Measurements from ENCODE around the gene TANGO6. TPM values are rescaled to one million over a fixed set of nuclear protein-coding genes. Genes with fewer than 3 reads are reported as not detected.
"Not testable (repeated sequence)": the region's sequence is repeated elsewhere in the genome, so short reads cannot be mapped to it uniquely, and the experiment has no call there.

The TANGO6 gene
- polyA plus RNA-seq, 1 donor (not counting 4 experiments of a cell fraction or from before 2014, with no cell fraction given) = 13.1 TPM

DNA sequence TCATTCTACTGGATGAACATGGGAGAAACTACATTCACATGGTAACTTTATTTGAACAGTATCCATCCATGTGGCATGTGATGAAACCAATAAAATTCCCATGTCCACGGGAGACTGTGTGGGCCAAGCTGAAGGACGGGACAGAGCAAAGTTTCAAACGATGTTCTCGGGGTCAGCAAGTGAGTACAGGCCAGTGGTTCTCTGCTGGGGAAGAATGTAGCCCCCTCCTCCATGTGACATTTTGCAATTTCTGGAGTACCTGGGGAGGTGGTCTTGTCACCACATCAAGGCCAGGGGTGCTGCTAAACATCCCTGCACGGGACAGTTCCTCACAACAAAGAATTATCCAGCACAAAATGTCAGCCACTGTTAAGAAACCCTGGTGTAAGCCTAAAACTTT lies 7.4 kb upstream of the TANGO6 start:
- FAIRE-seq = no peak

DNA sequence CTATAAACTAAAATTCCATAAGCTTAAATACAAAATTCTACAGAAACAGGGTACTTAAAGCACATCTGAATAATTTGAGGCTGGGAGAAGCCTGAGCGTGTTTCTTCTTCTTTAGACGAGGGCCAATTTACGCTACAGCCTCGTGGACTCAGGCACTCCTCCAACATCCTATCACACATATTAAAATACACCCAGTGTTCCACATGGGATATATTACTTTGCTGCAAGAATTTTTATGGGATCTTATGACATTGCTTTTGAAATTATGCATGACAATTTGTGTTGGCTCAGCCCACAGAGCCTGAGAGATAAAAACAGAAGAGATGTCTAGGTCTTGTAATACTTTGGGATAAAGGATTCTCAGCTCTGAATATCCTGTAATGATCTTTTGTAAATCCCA lies 3.5 kb upstream of the TANGO6 start:
- no peak for DNase-seq (ENCODE audit: low read depth, low spot score)
- dilution Hi-C loops (cut with MboI; ENCODE audit: extremely low pct_ligation_motif_present, low sequenced_read_pairs) = no loop called here
- TF ChIP-seq, protein P1, sequence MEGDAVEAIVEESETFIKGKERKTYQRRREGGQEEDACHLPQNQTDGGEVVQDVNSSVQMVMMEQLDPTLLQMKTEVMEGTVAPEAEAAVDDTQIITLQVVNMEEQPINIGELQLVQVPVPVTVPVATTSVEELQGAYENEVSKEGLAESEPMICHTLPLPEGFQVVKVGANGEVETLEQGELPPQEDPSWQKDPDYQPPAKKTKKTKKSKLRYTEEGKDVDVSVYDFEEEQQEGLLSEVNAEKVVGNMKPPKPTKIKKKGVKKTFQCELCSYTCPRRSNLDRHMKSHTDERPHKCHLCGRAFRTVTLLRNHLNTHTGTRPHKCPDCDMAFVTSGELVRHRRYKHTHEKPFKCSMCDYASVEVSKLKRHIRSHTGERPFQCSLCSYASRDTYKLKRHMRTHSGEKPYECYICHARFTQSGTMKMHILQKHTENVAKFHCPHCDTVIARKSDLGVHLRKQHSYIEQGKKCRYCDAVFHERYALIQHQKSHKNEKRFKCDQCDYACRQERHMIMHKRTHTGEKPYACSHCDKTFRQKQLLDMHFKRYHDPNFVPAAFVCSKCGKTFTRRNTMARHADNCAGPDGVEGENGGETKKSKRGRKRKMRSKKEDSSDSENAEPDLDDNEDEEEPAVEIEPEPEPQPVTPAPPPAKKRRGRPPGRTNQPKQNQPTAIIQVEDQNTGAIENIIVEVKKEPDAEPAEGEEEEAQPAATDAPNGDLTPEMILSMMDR (optimal IDR thresholded peaks at IDR 0.05 in 1 of 3, IDR thresholded peaks at IDR 0.05 in 1 of 3, conservative IDR thresholded peaks at IDR 0.05 in 1 of 3; ENCODE audit: extremely low read depth in 1 of 3, insufficient read depth in 2 of 3, low read length in 3 of 3) = no peak
- no peak for TF ChIP-seq EZH2 (IDR thresholded peaks at IDR 0.05; ENCODE audit: low read length)

More for the DNA sequence above, 7.4 kb upstream of the TANGO6 start:
- no peak overlapping the region for H3K27ac ChIP-seq (ENCODE audit: control insufficient read depth, insufficient read depth, low read length)
- TF ChIP-seq EZH2 (IDR thresholded peaks at IDR 0.05; ENCODE audit: low read length) = no peak
- TF ChIP-seq, protein P1 (optimal IDR thresholded peaks at IDR 0.05 in 1 of 3, IDR thresholded peaks at IDR 0.05 in 1 of 3, conservative IDR thresholded peaks at IDR 0.05 in 1 of 3; ENCODE audit: extremely low read depth in 1 of 3, insufficient read depth in 2 of 3, low read length in 3 of 3) = no peak
- no peaks in the 10 kb centered on the region for H3K4me1 ChIP-seq (ENCODE audit: control insufficient read depth, extremely low read depth, insufficient read depth, low read length)
- H3K9me1 ChIP-seq (ENCODE audit: control insufficient read depth, extremely low read depth, insufficient read depth, low read length) = no peaks in the 10 kb centered on the region
- no peaks in the 10 kb centered on the region for H3K27me3 ChIP-seq (ENCODE audit: control insufficient read depth, extremely low read depth, insufficient read depth, low read length)
- DNase-seq (ENCODE audit: low read depth, low spot score) = no peak
- H3K79me2 ChIP-seq (ENCODE audit: control insufficient read depth, insufficient read depth, low read length) = no peaks in the 10 kb centered on the region
- no peak overlapping the region for H3K4me2 ChIP-seq (ENCODE audit: control insufficient read depth, extremely low read depth, insufficient read depth, low read depth, low read length)
- H4K20me1 ChIP-seq (ENCODE audit: control insufficient read depth, extremely low read depth, insufficient read depth, low read length) = no peaks in the 10 kb centered on the region
- no peaks in the 10 kb centered on the region for H3K9me3 ChIP-seq (ENCODE audit: control insufficient read depth, low read depth, low read length)
- dilution Hi-C loops (cut with MboI; ENCODE audit: extremely low pct_ligation_motif_present, low sequenced_read_pairs) = no loop called here
- peaks cover 22 to 24% of the 10 kb centered on the region in 2 experiments for H3K36me3 ChIP-seq (ENCODE audit: control insufficient read depth in 2 of 2, extremely low read depth in 1 of 2, insufficient read depth in 2 of 2, low read length in 2 of 2)
- no peak overlapping the region for H3K4me3 ChIP-seq (ENCODE audit: control insufficient read depth in 2 of 3, extremely low read depth in 1 of 3, insufficient read depth in 2 of 3, low read depth in 1 of 3, low read length in 3 of 3)
- H3K9ac ChIP-seq (ENCODE audit: control insufficient read depth, extremely low read depth, insufficient read depth, low read length) = no peak overlapping the region
- no peak overlapping the region for H2AFZ ChIP-seq (ENCODE audit: control insufficient read depth, low read length)

DNA sequence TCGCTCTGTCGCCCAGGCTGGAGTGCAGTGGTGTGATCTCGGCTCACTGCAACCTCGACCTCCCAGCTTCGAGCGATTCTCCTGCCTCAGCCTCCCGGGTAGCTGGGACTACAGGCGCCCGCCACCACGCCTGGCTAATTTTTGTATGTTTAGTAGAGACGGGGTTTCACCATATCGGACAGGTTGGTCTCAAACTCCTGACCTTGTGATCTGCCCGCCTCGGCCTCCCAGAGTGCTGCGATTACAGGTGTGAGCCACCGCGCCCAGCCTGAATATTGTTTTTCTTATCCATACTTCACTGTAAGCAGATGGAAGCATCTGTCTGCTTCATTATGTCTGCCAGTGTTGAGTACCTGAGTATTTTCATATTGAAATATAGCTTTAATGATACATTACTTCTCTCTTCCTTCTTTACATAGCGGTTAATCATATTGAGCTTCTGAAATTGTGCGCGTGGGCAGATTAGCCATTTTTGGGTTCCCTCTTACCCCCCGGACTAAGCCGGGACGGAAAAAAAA lies 308 bp upstream of the TANGO6 start:
- H3K9me3 ChIP-seq (ENCODE audit: control insufficient read depth, low read depth, low read length); H3K27me3 ChIP-seq (ENCODE audit: control insufficient read depth, extremely low read depth, insufficient read depth, low read length); H3K36me3 ChIP-seq (ENCODE audit: control insufficient read depth in 2 of 2, extremely low read depth in 1 of 2, insufficient read depth in 2 of 2, low read length in 2 of 2); FAIRE-seq; dilution Hi-C loops (cut with MboI; ENCODE audit: extremely low pct_ligation_motif_present, low sequenced_read_pairs); H3K9me1 ChIP-seq (ENCODE audit: control insufficient read depth, extremely low read depth, insufficient read depth, low read length); H3K4me1 ChIP-seq (ENCODE audit: control insufficient read depth, extremely low read depth, insufficient read depth, low read length); DNase-seq (ENCODE audit: low read depth, low spot score); H4K20me1 ChIP-seq (ENCODE audit: control insufficient read depth, extremely low read depth, insufficient read depth, low read length): not testable (repeated sequence)
- Histone ChIP-seq H3K9ac (ENCODE audit: control insufficient read depth, extremely low read depth, insufficient read depth, low read length) (peak overlapping the region; percentile 94), H2AFZ (ENCODE audit: control insufficient read depth, low read length) (peak overlapping the region; percentile 98), H3K4me3 (ENCODE audit: control insufficient read depth in 2 of 3, extremely low read depth in 1 of 3, insufficient read depth in 2 of 3, low read depth in 1 of 3, low read length in 3 of 3) (peak overlapping the region; percentile 94 to 99 (median 97)), H3K27ac (ENCODE audit: control insufficient read depth, insufficient read depth, low read length) (peak overlapping the region; percentile 73), H3K4me2 (ENCODE audit: control insufficient read depth, extremely low read depth, insufficient read depth, low read depth, low read length) (peak overlapping the region; percentile 95), H3K79me2 (ENCODE audit: control insufficient read depth, insufficient read depth, low read length) (peaks cover 12% of the 10 kb centered on the region)

More for the DNA sequence above, 3.5 kb upstream of the TANGO6 start:
- FAIRE-seq = no peak
- Histone ChIP-seq H3K4me2 (ENCODE audit: control insufficient read depth, extremely low read depth, insufficient read depth, low read depth, low read length) (no peak overlapping the region), H3K79me2 (ENCODE audit: control insufficient read depth, insufficient read depth, low read length) (peaks cover 9% of the 10 kb centered on the region), H2AFZ (ENCODE audit: control insufficient read depth, low read length) (no peak overlapping the region), H3K36me3 (ENCODE audit: control insufficient read depth in 2 of 2, extremely low read depth in 1 of 2, insufficient read depth in 2 of 2, low read length in 2 of 2) (peaks cover 5% of the 10 kb centered on the region in 2 experiments), H3K9ac (ENCODE audit: control insufficient read depth, extremely low read depth, insufficient read depth, low read length) (no peak overlapping the region), H3K4me1 (ENCODE audit: control insufficient read depth, extremely low read depth, insufficient read depth, low read length) (peaks cover 3% of the 10 kb centered on the region), H3K9me1 (ENCODE audit: control insufficient read depth, extremely low read depth, insufficient read depth, low read length) (no peaks in the 10 kb centered on the region), H3K27ac (ENCODE audit: control insufficient read depth, insufficient read depth, low read length) (no peak overlapping the region), H3K4me3 (ENCODE audit: control insufficient read depth in 2 of 3, extremely low read depth in 1 of 3, insufficient read depth in 2 of 3, low read depth in 1 of 3, low read length in 3 of 3) (no peak overlapping the region), H3K9me3 (ENCODE audit: control insufficient read depth, low read depth, low read length) (no peaks in the 10 kb centered on the region), H3K27me3 (ENCODE audit: control insufficient read depth, extremely low read depth, insufficient read depth, low read length) (no peaks in the 10 kb centered on the region), H4K20me1 (ENCODE audit: control insufficient read depth, extremely low read depth, insufficient read depth, low read length) (no peaks in the 10 kb centered on the region)

All from keratinocyte (primary cell).